Naive thymus-derived CD4-positive, alpha-beta T cell (primary cell): Measurements from ENCODE around the gene FURIN. TPM values are rescaled to one million over a fixed set of nuclear protein-coding genes. Genes with fewer than 3 reads are reported as not detected.

Experiments used
- ATAC-seq: fragments of 150-1000 bp; cut with Tn5 transposase; 2 replicates; pipeline ENCODE4 v1.10.0; 2021; ENCODE audit warnings: mild to moderate bottlenecking, moderate library complexity
- CTCF ChIA-PET: fragments of 350-600 bp; sonication (Branson Sonifier 250); formaldehyde crosslinking; loops from one replicate; lab custom pipeline; 2021; ENCODE audit warnings: antibody characterized with exemption; lab: Charles Lee
- POLR2A ChIA-PET: fragments of 350-600 bp; sonication (Branson Sonifier 250); formaldehyde crosslinking; loops from one replicate; lab custom pipeline; 2021; ENCODE audit warnings: antibody characterized with exemption, inconsistent platforms; lab: Charles Lee
- DNase-seq, 9 donors: peaks; one replicate each; pipeline versions ENCODE4 v3.0.0 to v3.0.0-alpha.2; 2020 to 2022; ENCODE audit warnings: mixed read lengths in 1 of 9
- H3K27ac ChIP-seq: one replicate; pipeline ENCODE4 v1.7.0; 2013; ENCODE audit warnings: mild to moderate bottlenecking, low read depth, low read length, moderate library complexity
- H3K27me3 ChIP-seq, 2 donors: one replicate each; pipeline ENCODE4 v1.7.0; 2013; ENCODE audit warnings: low read length in 2 of 2, mild to moderate bottlenecking in 2 of 2, moderate library complexity in 2 of 2; ENCODE audit not compliant: control insufficient read depth in 2 of 2, insufficient read depth in 2 of 2
- H3K36me3 ChIP-seq, 3 experiments: 1 replicate in 2 of 3; 2 replicates in 1 of 3; pipeline ENCODE4 v1.7.0; 2013; ENCODE audit warnings: low read length in 3 of 3, mild to moderate bottlenecking in 3 of 3, moderate library complexity in 1 of 3; ENCODE audit not compliant: insufficient read depth in 3 of 3, control insufficient read depth in 2 of 3
- H3K4me1 ChIP-seq, 2 donors: one replicate each; pipeline ENCODE4 v1.7.0; 2013; ENCODE audit warnings: low read length in 2 of 2, mild to moderate bottlenecking in 2 of 2, moderate library complexity in 1 of 2; ENCODE audit not compliant: control insufficient read depth in 2 of 2, insufficient read depth in 2 of 2
- H3K4me3 ChIP-seq: 2 replicates; pipeline ENCODE4 v1.7.0; 2013; ENCODE audit warnings: mild to moderate bottlenecking, low read length
- H3K9me3 ChIP-seq, 3 experiments: 1 replicate in 2 of 3; 2 replicates in 1 of 3; pipeline ENCODE4 v1.7.0; 2013; ENCODE audit warnings: low read length in 3 of 3; ENCODE audit not compliant: control insufficient read depth in 2 of 3
- H3K27ac Mint-ChIP-seq, 9 donors: one replicate each; pipeline ENCODE4 v1.8.0; 2020 to 2022; ENCODE audit warnings: mixed read lengths in 9 of 9, mild to moderate bottlenecking in 8 of 9, moderate library complexity in 5 of 9, inconsistent platforms in 2 of 9
- H3K27me3 Mint-ChIP-seq, 5 donors: one replicate each; pipeline ENCODE4 v1.8.0; 2021 to 2022; ENCODE audit warnings: mixed read lengths in 5 of 5, mild to moderate bottlenecking in 1 of 5
- H3K36me3 Mint-ChIP-seq, 5 donors: one replicate each; pipeline ENCODE4 v1.8.0; 2020 to 2022; ENCODE audit warnings: mixed read lengths in 5 of 5, mild to moderate bottlenecking in 3 of 5, inconsistent platforms in 1 of 5
- H3K4me1 Mint-ChIP-seq, 7 donors: one replicate each; pipeline ENCODE4 v1.8.0; 2020 to 2022; ENCODE audit warnings: mixed read lengths in 7 of 7, mild to moderate bottlenecking in 3 of 7, inconsistent platforms in 1 of 7
- H3K4me3 Mint-ChIP-seq, 10 donors: one replicate each; pipeline ENCODE4 v1.8.0; 2020 to 2022; ENCODE audit warnings: mild to moderate bottlenecking in 10 of 10, mixed read lengths in 10 of 10, moderate library complexity in 6 of 10, inconsistent platforms in 2 of 10
- H3K9me3 Mint-ChIP-seq, 11 donors: one replicate each; pipeline ENCODE4 v1.8.0; 2020 to 2022; ENCODE audit warnings: mixed read lengths in 11 of 11, mild to moderate bottlenecking in 4 of 11, inconsistent platforms in 1 of 11, moderate library complexity in 1 of 11
- intact Hi-C, 2 donors: fragments of 100-400 bp; cut with micrococcal nuclease; formaldehyde crosslinking; loops; one replicate each; pipeline ENCODE4 v1.15.1; 2023
- polyA plus RNA-seq, 2 donors: library from polyadenylated mRNA; unstranded; fragments of 300-500 nt; fragmentation: Illumina TruSeq; gene quantifications; one replicate each; pipeline ENCODE4 v1.2.3, GENCODE V29; 2021
- total RNA-seq, 6 experiments: library from RNA in 5 of 6; stranded (reverse) in 5 of 6; gene quantifications; 1 replicate in 5 of 6; 2 replicates in 1 of 6; pipeline ENCODE4 v1.2.3 and lab custom pipeline; 2021 to 2026

FURIN gene
- total and polyA plus RNA-seq, 7 experiments from 2014 or later = 2.0 to 516 (median 35.0) TPM

DNA sequence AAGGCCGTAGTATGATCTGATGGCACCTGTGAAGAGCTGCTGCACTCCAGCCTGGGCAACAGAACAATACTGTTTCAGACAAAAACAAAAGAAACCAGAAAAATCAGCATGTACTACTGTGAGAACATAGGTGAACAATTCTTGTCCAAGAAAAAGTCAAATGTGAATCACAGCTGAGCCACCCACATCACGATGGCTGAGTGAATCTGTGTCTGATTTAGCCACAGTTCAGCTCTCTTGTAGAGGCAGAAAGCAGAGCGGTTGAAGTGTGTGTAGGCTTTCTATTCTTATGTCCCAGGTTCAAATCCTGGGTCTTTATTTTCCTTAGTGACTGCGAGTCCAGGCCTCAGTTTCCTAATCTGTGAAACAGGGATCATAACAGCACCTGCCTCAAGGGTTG lies 4.4 kb upstream of the FURIN start:
- Histone ChIP-seq H3K27ac (no peak overlapping the region), H3K9me3 (no peaks in the 10 kb centered on the region), H3K36me3 (no peaks in the 10 kb centered on the region), H3K27me3 (no peaks in the 10 kb centered on the region), H3K4me3 (no peak overlapping the region), H3K4me1 (no peaks in the 10 kb centered on the region)
- no peak overlapping the region for H3K4me3 Mint-ChIP-seq
- peak overlapping the region in 1 of 9 donors; percentile 81 for H3K27ac Mint-ChIP-seq
- H3K36me3 Mint-ChIP-seq = peaks cover 0 to 10% (median 0%) of the 10 kb centered on the region in 5 donors
- peaks cover 0 to 2% (median 0%) of the 10 kb centered on the region in 11 donors for H3K9me3 Mint-ChIP-seq
- peaks cover 0 to 67% (median 9%) of the 10 kb centered on the region in 7 donors for H3K4me1 Mint-ChIP-seq
- DNase-seq (no peak), ATAC-seq (no peak)
- no peaks in the 10 kb centered on the region for H3K27me3 Mint-ChIP-seq
- POLR2A ChIA-PET = no interaction called here
- CTCF ChIA-PET = no interaction called here
- intact Hi-C loops = no loop called here

- POLR2A ChIA-PET = no interaction called here
- Histone ChIP-seq H3K9me3 (no peaks in the 10 kb centered on the region), H3K36me3 (no peaks in the 10 kb centered on the region), H3K27ac (no peak overlapping the region), H3K4me1 (peaks cover 2% of the 10 kb centered on the region in 2 donors), H3K27me3 (no peaks in the 10 kb centered on the region), H3K4me3 (no peak overlapping the region)
- CTCF ChIA-PET = no interaction called here
- no peak for ATAC-seq
- peaks cover 0 to 2% (median 0%) of the 10 kb centered on the region in 11 donors for H3K9me3 Mint-ChIP-seq
- H3K27me3 Mint-ChIP-seq = no peaks in the 10 kb centered on the region
- H3K36me3 Mint-ChIP-seq = peaks cover 0 to 10% (median 0%) of the 10 kb centered on the region in 5 donors
- H3K4me3 Mint-ChIP-seq = no peak overlapping the region
- peaks cover 0 to 68% (median 12%) of the 10 kb centered on the region in 7 donors for H3K4me1 Mint-ChIP-seq
- DNase-seq = no peak
- intact Hi-C loops = no loop called here
- H3K27ac Mint-ChIP-seq = no peak overlapping the region
Observed at GRCh38 chr15:90864507-90864906, 3.9 kb upstream of the FURIN start.

GRCh38 chr15:90865702-90866101 lies 2.7 kb upstream of the FURIN start:
- CTCF ChIA-PET = no interaction called here
- no peaks in the 10 kb centered on the region for H3K27me3 Mint-ChIP-seq
- Histone ChIP-seq H3K36me3 (no peaks in the 10 kb centered on the region), H3K27ac (no peak overlapping the region), H3K4me1 (peaks cover 14% of the 10 kb centered on the region in 2 donors), H3K9me3 (no peaks in the 10 kb centered on the region), H3K27me3 (no peaks in the 10 kb centered on the region), H3K4me3 (no peak overlapping the region)
- intact Hi-C loops = no loop called here
- DNase-seq = no peak
- no peak for ATAC-seq
- no peaks in the 10 kb centered on the region for H3K9me3 Mint-ChIP-seq
- H3K4me1 Mint-ChIP-seq = peaks cover 12 to 72% (median 24%) of the 10 kb centered on the region in 7 donors
- POLR2A ChIA-PET = interaction anchor here (0.6 to 0.7 kb wide), 2 partner anchors 83 to 929 kb away, joined by 3 to 4 read pairs; no protein-coding TSS in a partner anchor
- peak overlapping the region in 4 of 9 donors; percentile 32 to 64 (median 49) for H3K27ac Mint-ChIP-seq
- no peak overlapping the region for H3K4me3 Mint-ChIP-seq
- peaks cover 0 to 13% (median 0%) of the 10 kb centered on the region in 5 donors for H3K36me3 Mint-ChIP-seq

DNA sequence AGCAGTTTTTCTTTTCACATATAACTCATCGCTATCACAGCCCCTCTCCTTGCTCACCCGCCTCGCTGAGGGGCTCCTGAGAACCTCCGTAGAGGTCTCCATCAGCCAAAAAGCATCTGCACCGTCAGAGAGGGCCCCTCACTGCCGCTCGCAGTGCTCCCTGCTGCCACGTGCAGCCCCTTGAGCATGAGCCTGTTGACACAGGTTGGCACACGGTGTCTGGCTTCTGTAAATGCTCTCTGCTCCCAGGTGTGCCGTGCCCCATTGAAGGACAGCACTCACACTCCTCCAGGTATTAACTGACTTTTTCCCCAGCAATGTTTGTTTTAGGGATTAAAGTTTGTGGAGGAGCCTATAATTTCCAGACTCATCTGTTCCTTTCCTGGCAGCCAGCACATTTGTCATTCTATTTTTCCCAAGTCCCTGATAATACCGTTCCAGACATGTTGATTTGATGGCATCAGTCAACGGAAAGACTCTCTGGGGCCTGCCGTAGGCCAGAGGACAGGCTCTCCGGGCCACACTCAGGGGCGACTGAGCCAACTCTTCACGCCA lies 2.1 kb upstream of the FURIN start:
- peak overlapping the region in 2 of 9 donors; percentile 59 to 64 for H3K27ac Mint-ChIP-seq
- H3K36me3 Mint-ChIP-seq = peaks cover 0 to 16% (median 0%) of the 10 kb centered on the region in 5 donors
- no peak overlapping the region for H3K4me3 Mint-ChIP-seq
- H3K27me3 Mint-ChIP-seq = no peaks in the 10 kb centered on the region
- H3K4me1 Mint-ChIP-seq = peaks cover 14 to 68% (median 27%) of the 10 kb centered on the region in 7 donors
- no peaks in the 10 kb centered on the region for H3K27me3 ChIP-seq
- no peak overlapping the region for H3K27ac ChIP-seq
- H3K9me3 Mint-ChIP-seq = no peaks in the 10 kb centered on the region
- intact Hi-C loops = no loop called here
- no peaks in the 10 kb centered on the region for H3K36me3 ChIP-seq
- ChIA-PET CTCF (no interaction called here), POLR2A (interaction anchor here (0.7 kb wide), 1 partner anchor 82 kb away, joined by 3 read pairs; no protein-coding TSS in a partner anchor)
- H3K4me3 ChIP-seq = no peak overlapping the region
- ATAC-seq = no peak
- no peak for DNase-seq
- H3K4me1 ChIP-seq = peaks cover 16 to 17% of the 10 kb centered on the region in 2 donors
- no peaks in the 10 kb centered on the region for H3K9me3 ChIP-seq

GRCh38 chr15:90866800-90867199 lies 1.6 kb upstream of the FURIN start:
- H3K4me3 ChIP-seq = no peak overlapping the region
- H3K4me1 ChIP-seq = peaks cover 16 to 17% of the 10 kb centered on the region in 2 donors
- Mint-ChIP-seq H3K4me3 (no peak overlapping the region), H3K9me3 (no peaks in the 10 kb centered on the region), H3K27me3 (no peaks in the 10 kb centered on the region), H3K27ac (peak overlapping the region in 1 of 9 donors; percentile 20), H3K4me1 (peaks cover 14 to 68% (median 27%) of the 10 kb centered on the region in 7 donors), H3K36me3 (peaks cover 0 to 16% (median 0%) of the 10 kb centered on the region in 5 donors)
- no peak for ATAC-seq
- H3K36me3 ChIP-seq = no peaks in the 10 kb centered on the region
- CTCF ChIA-PET = no interaction called here
- POLR2A ChIA-PET = interaction anchor here (1.6 kb wide), 1 partner anchor 8 kb away, joined by 3 read pairs; no protein-coding TSS in a partner anchor
- no peak for DNase-seq
- intact Hi-C loops = no loop called here
- no peaks in the 10 kb centered on the region for H3K9me3 ChIP-seq
- no peaks in the 10 kb centered on the region for H3K27me3 ChIP-seq
- H3K27ac ChIP-seq = no peak overlapping the region

DNA sequence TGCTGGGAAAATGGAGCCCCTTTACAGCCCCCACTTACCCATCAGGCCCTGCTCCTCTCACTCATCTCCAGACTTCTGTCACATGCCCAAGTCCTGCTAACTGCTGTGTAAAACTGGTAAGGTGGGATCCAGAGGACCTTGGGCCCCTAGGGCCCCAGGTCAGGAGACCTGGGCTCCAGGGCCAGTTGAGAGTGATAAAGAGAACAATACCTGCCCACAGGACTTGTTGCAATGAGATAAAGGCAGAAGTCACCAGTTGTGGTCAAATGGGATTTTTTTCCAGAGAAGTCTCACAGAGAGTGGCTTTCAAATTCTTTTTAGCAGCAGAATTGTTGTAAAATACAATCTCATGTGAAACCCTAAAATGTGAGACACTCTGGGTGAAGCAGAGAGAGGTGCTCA lies 753 bp downstream of the FURIN start:
- Histone ChIP-seq H3K4me3 (no peak overlapping the region), H3K9me3 (no peaks in the 10 kb centered on the region), H3K27me3 (no peaks in the 10 kb centered on the region), H3K4me1 (peaks cover 27% of the 10 kb centered on the region in 2 donors), H3K27ac (peak overlapping the region; percentile 73), H3K36me3 (no peaks in the 10 kb centered on the region)
- Mint-ChIP-seq H3K27me3 (no peaks in the 10 kb centered on the region), H3K27ac (peak overlapping the region in 8 of 9 donors; percentile 82 to 97 (median 92)), H3K4me1 (peaks cover 22 to 61% (median 45%) of the 10 kb centered on the region in 7 donors), H3K9me3 (no peaks in the 10 kb centered on the region), H3K36me3 (peaks cover 0 to 32% (median 0%) of the 10 kb centered on the region in 5 donors), H3K4me3 (peak overlapping the region in 6 of 10 donors; percentile 39 to 93 (median 86))
- ATAC-seq (no peak), DNase-seq (no peak)
- intact Hi-C loops = loop anchor here in 1 of 2 donors (1.0 to 2.0 kb wide), 4 partner anchors 13 to 62 kb away; no protein-coding TSS in a partner anchor
- ChIA-PET POLR2A (interaction anchor here (0.8 to 0.9 kb wide), 2 partner anchors 19 to 29 kb away, joined by 3 read pairs; no protein-coding TSS in a partner anchor), CTCF (no interaction called here)
